ENCODE data around the gene MKX. TPM values are rescaled to one million over a fixed set of nuclear protein-coding genes. Genes with fewer than 3 reads are reported as not detected.
A peak's percentile ranks its signal among the peaks of the same experiment; 100 is the strongest.

Gene MKX
- total and polyA plus RNA-seq, 3 experiments from 2014 or later, result 0.20 to 0.29 TPM; not detected in 1

GRCh38 chr10:27636816-27637215 is 108.8 kb downstream of the MKX start:
- no peak for DNase-seq
- peaks cover 0 to 3% (median 0%) of the 10 kb centered on the region in 3 donors for H3K36me3 Mint-ChIP-seq
- H3K9me3 ChIP-seq (ENCODE audit: low read length), result no peaks in the 10 kb centered on the region
- peaks cover 0 to 5% of the 10 kb centered on the region in 2 donors for H3K27me3 Mint-ChIP-seq
- no peaks in the 10 kb centered on the region for H3K36me3 ChIP-seq (ENCODE audit: insufficient read depth, low read length)
- H3K27ac Mint-ChIP-seq, result no peak overlapping the region
- POLR2A ChIA-PET, result no interaction called here
- peaks cover 0 to 8% (median 4%) of the 10 kb centered on the region in 5 donors for H3K9me3 Mint-ChIP-seq
- CTCF ChIA-PET, result no interaction called here
- H3K4me1 Mint-ChIP-seq, result no peaks in the 10 kb centered on the region
- H3K4me3 Mint-ChIP-seq, result no peak overlapping the region
- no peaks in the 10 kb centered on the region for H3K27me3 ChIP-seq (ENCODE audit: insufficient read depth, low read length, poor library complexity, severe bottlenecking)
- no peak overlapping the region for H3K4me3 ChIP-seq (ENCODE audit: low read length)
- H3K27ac ChIP-seq (ENCODE audit: low read depth, low read length), result no peak overlapping the region
- H3K4me1 ChIP-seq (ENCODE audit: insufficient read depth, low read length), result no peaks in the 10 kb centered on the region

- Histone ChIP-seq H3K4me3 (ENCODE audit: low read length) (no peak overlapping the region), H3K27me3 (ENCODE audit: insufficient read depth, low read length, poor library complexity, severe bottlenecking) (no peaks in the 10 kb centered on the region), H3K4me1 (ENCODE audit: insufficient read depth, low read length) (no peaks in the 10 kb centered on the region), H3K27ac (ENCODE audit: low read depth, low read length) (no peak overlapping the region), H3K9me3 (ENCODE audit: low read length) (no peaks in the 10 kb centered on the region), H3K36me3 (ENCODE audit: insufficient read depth, low read length) (no peaks in the 10 kb centered on the region)
- peaks cover 0 to 5% of the 10 kb centered on the region in 2 donors for H3K27me3 Mint-ChIP-seq
- no peaks in the 10 kb centered on the region for H3K4me1 Mint-ChIP-seq
- ChIA-PET POLR2A (no interaction called here), CTCF (no interaction called here)
- DNase-seq, result no peak
- peaks cover 0 to 3% (median 0%) of the 10 kb centered on the region in 3 donors for H3K36me3 Mint-ChIP-seq
- H3K4me3 Mint-ChIP-seq, result no peak overlapping the region
- H3K27ac Mint-ChIP-seq, result peak overlapping the region in 1 of 8 donors; percentile 80
- H3K9me3 Mint-ChIP-seq, result peaks cover 0 to 3% (median 0%) of the 10 kb centered on the region in 5 donors
Measured at GRCh38 chr10:27635699-27636270, 109.8 kb downstream of the MKX start.

GRCh38 chr10:27635290-27635689 is 110.3 kb downstream of the MKX start:
- DNase-seq, result no peak
- no peaks in the 10 kb centered on the region for H3K4me1 Mint-ChIP-seq
- peaks cover 0 to 5% of the 10 kb centered on the region in 2 donors for H3K27me3 Mint-ChIP-seq
- H3K36me3 Mint-ChIP-seq, result peaks cover 0 to 3% (median 0%) of the 10 kb centered on the region in 3 donors
- POLR2A ChIA-PET, result no interaction called here
- Histone ChIP-seq H3K27me3 (ENCODE audit: insufficient read depth, low read length, poor library complexity, severe bottlenecking) (no peaks in the 10 kb centered on the region), H3K4me1 (ENCODE audit: insufficient read depth, low read length) (no peaks in the 10 kb centered on the region), H3K4me3 (ENCODE audit: low read length) (no peak overlapping the region), H3K27ac (ENCODE audit: low read depth, low read length) (no peak overlapping the region), H3K9me3 (ENCODE audit: low read length) (no peaks in the 10 kb centered on the region), H3K36me3 (ENCODE audit: insufficient read depth, low read length) (no peaks in the 10 kb centered on the region)
- peak overlapping the region in 1 of 8 donors; percentile 80 for H3K27ac Mint-ChIP-seq
- CTCF ChIA-PET, result no interaction called here
- H3K4me3 Mint-ChIP-seq, result no peak overlapping the region
- H3K9me3 Mint-ChIP-seq, result peaks cover 0 to 3% (median 0%) of the 10 kb centered on the region in 5 donors

- CTCF ChIA-PET, result no interaction called here
- no peak overlapping the region for H3K27ac ChIP-seq (ENCODE audit: low read depth, low read length)
- H3K4me1 ChIP-seq (ENCODE audit: insufficient read depth, low read length), result no peaks in the 10 kb centered on the region
- no peaks in the 10 kb centered on the region for H3K9me3 ChIP-seq (ENCODE audit: low read length)
- no peaks in the 10 kb centered on the region for H3K36me3 Mint-ChIP-seq
- no peaks in the 10 kb centered on the region for H3K36me3 ChIP-seq (ENCODE audit: insufficient read depth, low read length)
- H3K9me3 Mint-ChIP-seq, result peaks cover 0 to 3% (median 0%) of the 10 kb centered on the region in 5 donors
- H3K4me3 Mint-ChIP-seq, result no peak overlapping the region
- H3K4me3 ChIP-seq (ENCODE audit: low read length), result no peak overlapping the region
- POLR2A ChIA-PET, result no interaction called here
- peaks cover 10 to 36% of the 10 kb centered on the region in 2 donors for H3K27me3 Mint-ChIP-seq
- no peaks in the 10 kb centered on the region for H3K4me1 Mint-ChIP-seq
- H3K27me3 ChIP-seq (ENCODE audit: insufficient read depth, low read length, poor library complexity, severe bottlenecking), result no peaks in the 10 kb centered on the region
- peak overlapping the region in 1 of 8 donors; percentile 31 for H3K27ac Mint-ChIP-seq
- DNase-seq, result no peak
Measured at GRCh38 chr10:27628621-27629020, 117.0 kb downstream of the MKX start.

- Mint-ChIP-seq H3K27me3 (peaks cover 12 to 40% of the 10 kb centered on the region in 2 donors), H3K27ac (no peak overlapping the region), H3K4me1 (no peaks in the 10 kb centered on the region), H3K36me3 (peaks cover 0 to 2% (median 0%) of the 10 kb centered on the region in 3 donors), H3K4me3 (no peak overlapping the region), H3K9me3 (no peaks in the 10 kb centered on the region)
- Histone ChIP-seq H3K4me3 (ENCODE audit: low read length) (no peak overlapping the region), H3K9me3 (ENCODE audit: low read length) (no peaks in the 10 kb centered on the region), H3K36me3 (ENCODE audit: insufficient read depth, low read length) (no peaks in the 10 kb centered on the region), H3K4me1 (ENCODE audit: insufficient read depth, low read length) (no peaks in the 10 kb centered on the region), H3K27ac (ENCODE audit: low read depth, low read length) (no peak overlapping the region), H3K27me3 (ENCODE audit: insufficient read depth, low read length, poor library complexity, severe bottlenecking) (no peaks in the 10 kb centered on the region)
- DNase-seq, result no peak
- ChIA-PET CTCF (no interaction called here), POLR2A (no interaction called here)
Measured at GRCh38 chr10:27626890-27627289, 118.7 kb downstream of the MKX start.

- no peak for DNase-seq
- Histone ChIP-seq H3K4me1 (ENCODE audit: insufficient read depth, low read length) (no peaks in the 10 kb centered on the region), H3K27me3 (ENCODE audit: insufficient read depth, low read length, poor library complexity, severe bottlenecking) (no peaks in the 10 kb centered on the region), H3K27ac (ENCODE audit: low read depth, low read length) (no peak overlapping the region), H3K4me3 (ENCODE audit: low read length) (no peak overlapping the region), H3K9me3 (ENCODE audit: low read length) (no peaks in the 10 kb centered on the region), H3K36me3 (ENCODE audit: insufficient read depth, low read length) (no peaks in the 10 kb centered on the region)
- ChIA-PET CTCF (interaction anchor here (1.0 kb wide), 1 partner anchor 10 kb away, joined by 3 read pairs; no protein-coding TSS in a partner anchor), POLR2A (no interaction called here)
- H3K4me1 Mint-ChIP-seq, result no peaks in the 10 kb centered on the region
- H3K27ac Mint-ChIP-seq, result no peak overlapping the region
- no peaks in the 10 kb centered on the region for H3K9me3 Mint-ChIP-seq
- H3K36me3 Mint-ChIP-seq, result peaks cover 0 to 2% (median 0%) of the 10 kb centered on the region in 3 donors
- no peak overlapping the region for H3K4me3 Mint-ChIP-seq
- peaks cover 14 to 48% of the 10 kb centered on the region in 2 donors for H3K27me3 Mint-ChIP-seq
Measured at GRCh38 chr10:27625452-27626211, 120.0 kb downstream of the MKX start.

GRCh38 chr10:27624941-27625340 is 120.7 kb downstream of the MKX start:
- Mint-ChIP-seq H3K4me1 (no peaks in the 10 kb centered on the region), H3K4me3 (no peak overlapping the region), H3K9me3 (no peaks in the 10 kb centered on the region), H3K27ac (no peak overlapping the region), H3K27me3 (peaks cover 14 to 48% of the 10 kb centered on the region in 2 donors), H3K36me3 (peaks cover 0 to 2% (median 2%) of the 10 kb centered on the region in 3 donors)
- no peaks in the 10 kb centered on the region for H3K9me3 ChIP-seq (ENCODE audit: low read length)
- H3K27me3 ChIP-seq (ENCODE audit: insufficient read depth, low read length, poor library complexity, severe bottlenecking), result no peaks in the 10 kb centered on the region
- POLR2A ChIA-PET, result no interaction called here
- CTCF ChIA-PET, result interaction anchor here (1.0 kb wide), 1 partner anchor 9 kb away, joined by 3 read pairs; no protein-coding TSS in a partner anchor
- no peak for DNase-seq
- H3K36me3 ChIP-seq (ENCODE audit: insufficient read depth, low read length), result no peaks in the 10 kb centered on the region
- H3K27ac ChIP-seq (ENCODE audit: low read depth, low read length), result no peak overlapping the region
- H3K4me3 ChIP-seq (ENCODE audit: low read length), result no peak overlapping the region
- no peaks in the 10 kb centered on the region for H3K4me1 ChIP-seq (ENCODE audit: insufficient read depth, low read length)
